ENCODE results near the gene NELL2. TPM values are rescaled to one million over a fixed set of nuclear protein-coding genes. Genes with fewer than 3 reads are reported as not detected.

Gene NELL2
- total RNA-seq, 4 donors from 2014 or later = 0.42 to 5.8 (median 3.3) TPM

GRCh38 chr12:44672042-44672441 is 204.1 kb downstream of the NELL2 start:
- H3K36me3 ChIP-seq = no peaks in the 10 kb centered on the region
- no peak for TF ChIP-seq CTCF (IDR thresholded peaks at IDR 0.05)
- no peak for TF ChIP-seq EP300 (IDR thresholded peaks at IDR 0.05)
- TF ChIP-seq POLR2AphosphoS5 (IDR thresholded peaks at IDR 0.05) = no peak
- TF ChIP-seq POLR2A (IDR thresholded peaks at IDR 0.05; ENCODE audit: low read depth) = no peak
- no peak overlapping the region for H3K27ac ChIP-seq (replicated peaks in 1 of 4)
- 98% methylated on average over 5 of the region's 5 CpGs for WGBS
- H3K4me1 ChIP-seq = no peaks in the 10 kb centered on the region
- H3K27me3 ChIP-seq = no peaks in the 10 kb centered on the region
- intact Hi-C loops (cut with DNase I) = no loop called here
- no peak for DNase-seq (ENCODE audit: extremely low spot score)
- H3K9me3 ChIP-seq = peaks cover 0 to 6% (median 0%) of the 10 kb centered on the region in 4 donors
- H3K4me3 ChIP-seq = no peak overlapping the region

GRCh38 chr12:44668443-44668842 is 207.7 kb downstream of the NELL2 start:
- Histone ChIP-seq H3K9me3 (peaks cover 0 to 6% (median 0%) of the 10 kb centered on the region in 4 donors), H3K4me3 (no peak overlapping the region), H3K4me1 (no peaks in the 10 kb centered on the region), H3K27me3 (no peaks in the 10 kb centered on the region), H3K36me3 (no peaks in the 10 kb centered on the region), H3K27ac (replicated peaks in 1 of 4) (no peak overlapping the region)
- intact Hi-C loops (cut with DNase I) = no loop called here
- TF ChIP-seq POLR2A (IDR thresholded peaks at IDR 0.05; ENCODE audit: low read depth) = no peak
- TF ChIP-seq CTCF (IDR thresholded peaks at IDR 0.05) = no peak
- no peak for TF ChIP-seq POLR2AphosphoS5 (IDR thresholded peaks at IDR 0.05)
- TF ChIP-seq EP300 (IDR thresholded peaks at IDR 0.05) = no peak
- no peak for DNase-seq (ENCODE audit: extremely low spot score)
- 94% methylated on average over 4 of the region's 4 CpGs for WGBS

- H3K27ac ChIP-seq (replicated peaks in 1 of 4) = no peak overlapping the region
Measured at GRCh38 chr12:44667461-44667860, 208.7 kb downstream of the NELL2 start.

GRCh38 chr12:44663291-44663690 is 212.8 kb downstream of the NELL2 start:
- 38% methylated on average over 2 of the region's 2 CpGs for WGBS
- intact Hi-C loops (cut with DNase I) = no loop called here

More at GRCh38 chr12:44667461-44667860, 208.7 kb downstream of the NELL2 start:
- no peaks in the 10 kb centered on the region for H3K27me3 ChIP-seq
- DNase-seq (ENCODE audit: extremely low spot score) = no peak
- 84% methylated on average over 4 of the region's 4 CpGs for WGBS
- peaks cover 0 to 6% (median 0%) of the 10 kb centered on the region in 4 donors for H3K9me3 ChIP-seq
- intact Hi-C loops (cut with DNase I) = no loop called here
- no peak for TF ChIP-seq EP300 (IDR thresholded peaks at IDR 0.05)
- TF ChIP-seq CTCF (IDR thresholded peaks at IDR 0.05) = no peak
- no peak for TF ChIP-seq POLR2AphosphoS5 (IDR thresholded peaks at IDR 0.05)
- TF ChIP-seq POLR2A (IDR thresholded peaks at IDR 0.05; ENCODE audit: low read depth) = no peak
- H3K36me3 ChIP-seq = no peaks in the 10 kb centered on the region
- H3K4me3 ChIP-seq = no peak overlapping the region
- no peaks in the 10 kb centered on the region for H3K4me1 ChIP-seq

More at GRCh38 chr12:44663291-44663690, 212.8 kb downstream of the NELL2 start:
- no peak for DNase-seq (ENCODE audit: extremely low spot score)
- Histone ChIP-seq H3K4me1 (no peaks in the 10 kb centered on the region), H3K9me3 (no peaks in the 10 kb centered on the region), H3K4me3 (no peak overlapping the region), H3K36me3 (no peaks in the 10 kb centered on the region), H3K27ac (replicated peaks in 1 of 4) (no peak overlapping the region), H3K27me3 (no peaks in the 10 kb centered on the region)
- TF ChIP-seq POLR2AphosphoS5 (IDR thresholded peaks at IDR 0.05) = no peak
- no peak for TF ChIP-seq POLR2A (IDR thresholded peaks at IDR 0.05; ENCODE audit: low read depth)
- no peak for TF ChIP-seq EP300 (IDR thresholded peaks at IDR 0.05)
- TF ChIP-seq CTCF (IDR thresholded peaks at IDR 0.05) = no peak

Measured in esophagus muscularis mucosa (tissue), 4 donors.